PC-3 (cell line): ENCODE measurements around the gene PGAP6.

Source experiments
- EZH2 ChIP-seq: fragments of 300-600 bp; sonication (generic); IDR thresholded peaks from one replicate; pipeline ENCODE4 v1.6.1; 2017; ENCODE audit warnings: antibody characterized with exemption, mild to moderate bottlenecking, low read length; ENCODE audit not compliant: unreplicated experiment
- EZH2phosphoT487 ChIP-seq: fragments of 300-600 bp; sonication (generic); IDR thresholded peaks from 2 replicates; pipeline ENCODE4 v1.6.1; 2018; ENCODE audit warnings: mild to moderate bottlenecking, antibody characterized with exemption, low read length, borderline replicate concordance
- TF ChIP-seq, protein P1 (sequence below): fragments of 300-600 bp; sonication (generic); conservative IDR thresholded peaks from 2 replicates; pipeline ENCODE4 v1.5.1; 2017; ENCODE audit warnings: antibody characterized with exemption, low read depth, mild to moderate bottlenecking, low read length

DNA sequence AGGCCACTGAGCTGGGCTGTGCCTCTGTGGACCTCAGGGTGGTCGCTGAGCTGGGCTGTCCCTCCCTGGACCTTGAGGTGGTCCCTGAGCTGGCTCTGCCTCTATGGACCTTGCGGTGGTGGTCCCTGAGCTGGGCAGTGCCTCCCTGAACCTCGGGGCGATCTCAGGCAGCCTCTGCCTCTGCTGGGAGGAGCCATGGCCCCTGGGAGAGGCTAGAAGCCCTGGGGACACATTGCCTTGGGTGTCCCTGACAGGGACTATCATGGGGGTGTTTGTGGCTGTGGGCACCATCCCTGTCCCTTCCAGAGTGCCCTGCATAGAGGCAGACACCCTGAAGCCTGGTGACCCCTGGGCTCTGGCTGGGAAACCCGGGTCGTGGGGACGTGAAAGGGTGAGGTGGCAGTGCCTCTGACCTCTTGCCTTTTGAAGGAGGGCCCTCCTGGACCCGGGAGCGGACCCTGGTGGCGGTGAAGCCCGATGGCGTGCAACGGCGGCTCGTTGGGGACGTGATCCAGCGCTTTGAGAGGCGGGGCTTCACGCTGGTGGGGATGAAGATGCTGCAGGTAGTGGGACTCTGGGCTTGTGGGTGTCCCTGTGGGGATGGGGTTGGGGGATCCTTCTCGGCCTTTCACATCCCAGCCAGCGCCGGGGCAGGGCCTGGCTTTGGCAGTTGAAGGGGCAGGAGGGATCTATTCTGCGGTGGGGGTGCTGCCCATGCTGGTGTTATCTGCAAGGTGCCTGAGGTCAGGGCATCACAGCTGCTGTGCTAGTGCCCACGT is 17.0 kb upstream of the PGAP6 start:
- TF ChIP-seq, protein P1, sequence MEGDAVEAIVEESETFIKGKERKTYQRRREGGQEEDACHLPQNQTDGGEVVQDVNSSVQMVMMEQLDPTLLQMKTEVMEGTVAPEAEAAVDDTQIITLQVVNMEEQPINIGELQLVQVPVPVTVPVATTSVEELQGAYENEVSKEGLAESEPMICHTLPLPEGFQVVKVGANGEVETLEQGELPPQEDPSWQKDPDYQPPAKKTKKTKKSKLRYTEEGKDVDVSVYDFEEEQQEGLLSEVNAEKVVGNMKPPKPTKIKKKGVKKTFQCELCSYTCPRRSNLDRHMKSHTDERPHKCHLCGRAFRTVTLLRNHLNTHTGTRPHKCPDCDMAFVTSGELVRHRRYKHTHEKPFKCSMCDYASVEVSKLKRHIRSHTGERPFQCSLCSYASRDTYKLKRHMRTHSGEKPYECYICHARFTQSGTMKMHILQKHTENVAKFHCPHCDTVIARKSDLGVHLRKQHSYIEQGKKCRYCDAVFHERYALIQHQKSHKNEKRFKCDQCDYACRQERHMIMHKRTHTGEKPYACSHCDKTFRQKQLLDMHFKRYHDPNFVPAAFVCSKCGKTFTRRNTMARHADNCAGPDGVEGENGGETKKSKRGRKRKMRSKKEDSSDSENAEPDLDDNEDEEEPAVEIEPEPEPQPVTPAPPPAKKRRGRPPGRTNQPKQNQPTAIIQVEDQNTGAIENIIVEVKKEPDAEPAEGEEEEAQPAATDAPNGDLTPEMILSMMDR, result no peak
- TF ChIP-seq EZH2phosphoT487 (no peak), EZH2 (no peak)
